Heart left ventricle (tissue), 16 donors: ENCODE measurements around the gene TMIGD2. TPM values are rescaled to one million over a fixed set of nuclear protein-coding genes. Genes with fewer than 3 reads are reported as not detected.

Source experiments
- ATAC-seq, 4 donors: fragments of 200-7000 bp; cut with Tn5 transposase; one replicate each; pipeline ENCODE4 v1.9.1; 2020 to 2022; ENCODE audit warnings: moderate library complexity in 4 of 4, mild to moderate bottlenecking in 3 of 4, moderate number of reproducible peaks in 1 of 4
- DNase-seq, 5 donors: peaks; one replicate each; pipeline ENCODE4 v3.0.0-alpha.2; 2020
- H3K27ac ChIP-seq, 12 donors: fragments of 200-600 bp; sonication (generic) in 4 of 12; one replicate each; pipeline versions ENCODE4 v1.5.0 to v1.8.0; 2016 to 2022; ENCODE audit warnings: mild to moderate bottlenecking in 2 of 12
- H3K27me3 ChIP-seq, 9 donors: fragments of 200-600 bp; sonication (generic) in 2 of 9; one replicate each; pipeline versions ENCODE4 v1.5.1 to v1.8.0; 2016 to 2022; ENCODE audit warnings: mild to moderate bottlenecking in 3 of 9
- H3K36me3 ChIP-seq, 9 donors: fragments of 200-600 bp; sonication (generic) in 2 of 9; one replicate each; pipeline versions ENCODE4 v1.5.0 to v1.8.0; 2018 to 2022; ENCODE audit warnings: mild to moderate bottlenecking in 2 of 9
- H3K4me1 ChIP-seq, 12 donors: fragments of 200-600 bp; sonication (generic) in 4 of 12; one replicate each; pipeline versions ENCODE4 v1.5.0 to v1.8.0; 2016 to 2022; ENCODE audit warnings: mild to moderate bottlenecking in 3 of 12
- H3K4me3 ChIP-seq, 12 donors: fragments of 200-600 bp; sonication (generic) in 4 of 12; one replicate each; pipeline versions ENCODE4 v1.5.0 to v1.8.0; 2017 to 2022; ENCODE audit warnings: mild to moderate bottlenecking in 9 of 12, moderate library complexity in 4 of 12
- H3K9me3 ChIP-seq, 12 donors: fragments of 200-600 bp; sonication (generic) in 4 of 12; one replicate each; pipeline versions ENCODE4 v1.5.0 to v1.8.0; 2016 to 2022; ENCODE audit warnings: mild to moderate bottlenecking in 1 of 12
- CTCF ChIP-seq, 12 donors: fragments of 200-600 bp; sonication (generic) in 4 of 12; IDR thresholded peaks; one replicate each; pipeline versions ENCODE4 v1.5.0 to v1.8.0; 2018 to 2022; ENCODE audit warnings: antibody characterized with exemption in 12 of 12, mild to moderate bottlenecking in 5 of 12
- POLR2A ChIP-seq, 2 donors: fragments of 450-650 bp; IDR thresholded peaks; one replicate each; pipeline ENCODE4 v1.6.1; 2017; ENCODE audit warnings: antibody characterized with exemption in 2 of 2, mild to moderate bottlenecking in 2 of 2, moderate library complexity in 2 of 2
- WGBS, 4 donors: extraction: QIAGEN DNeasy Blood & Tissue Kit in 2 of 4; methylation state at CpG; one replicate each; pipeline versions ENCODE4 v1.1.5 to v1.1.7; 2013 to 2018; 5-methylcytosine and 5-hydroxymethylcytosine counted together
- intact Hi-C, 10 donors: fragments of 100-400 bp; cut with DNase I; formaldehyde crosslinking; loops; one replicate each; pipeline versions ENCODE4 v1.11.1 to v1.14.2; 2022
- polyA plus RNA-seq, 2 donors: library from polyadenylated mRNA; stranded (reverse); fragments of 200-250 nt; gene quantifications; one replicate each; pipeline ENCODE4 v1.2.3, GENCODE V29; 2013
- total RNA-seq, 9 donors: library from RNA; depleted of rRNA in 2 of 9; stranded (reverse); fragments of >200 nt in 2 of 9; fragmentation: NEBNext Ultra II Directional in 3 of 9; extraction: Animal tissue kit (Norgen Biotek cat#: 25700) in 3 of 9; gene quantifications; one replicate each; pipeline versions ENCODE4 v1.1.0 to v1.2.4, GENCODE V29; 2016 to 2023
- donor health status: ischemic (EF 13 %, LVEDD 7.1; RV severe dilation, severe dysfunction).
- donor health status: healthy with polysubstance abuse.
- donor health status: DM: no; HTN: yes; CAD: no.
- donor health status: DM: no; HTN: no; CAD: no.
- donor health status: ischemic (EF 25% LVEDD 6.9; RV normal size, moderate dysfunction).
- donor health status: ischemic (EF 25% LVEDD 5.7; RV mildly dilated, moderate dysfunction).
- donor health status: healthy.
- donor health status: DM: yes; HTN: yes; CAD: no.
- donor health status: ischemic (EF 35%, LVEDD 5.7; RV mildly dilated, moderate dysfunction).
- donor health status: nonischemic (EF 11% LVEDD 7.7; RV severe dilation, severe dysfunction).
- donor health status: DM: yes; HTN: yes; CAD: no.
- donor health status: PGD.
- donor health status: ischemic (EF 29% LVEDD 5.4; RV normal size, mild dysfunction).
- donor health status: nonischemic (EF 23%, LVEDD 6.1; RV moderate dilation, normal function).

Gene TMIGD2
- total and polyA plus RNA-seq, 11 donors, result 0.06 to 0.67 (median 0.25) TPM; not detected in 7

GRCh38 chr19:4279530-4280422 lies 22.4 kb downstream of the TMIGD2 start:
- TF ChIP-seq CTCF (IDR thresholded peaks at IDR 0.05), result no peak
- TF ChIP-seq POLR2A (IDR thresholded peaks at IDR 0.05), result no peak
- DNase-seq (no peak), ATAC-seq (no peak)
- WGBS, 4 donors, result 3 to 4% (median 3%) methylated on average over 54 to 71 of the region's 71 CpGs
- no peaks in the 10 kb centered on the region for H3K36me3 ChIP-seq
- no peaks in the 10 kb centered on the region for H3K9me3 ChIP-seq
- H3K27ac ChIP-seq, result no peak overlapping the region
- H3K27me3 ChIP-seq, result peaks cover 14 to 58% (median 33%) of the 10 kb centered on the region in 9 donors
- intact Hi-C loops, result loop anchor here in 2 of 10 donors (10.0 kb wide), 1 partner anchor 245 kb away; no protein-coding TSS in a partner anchor
- H3K4me1 ChIP-seq, result peaks cover 0 to 22% (median 9%) of the 10 kb centered on the region in 12 donors
- peak overlapping the region; percentile 5 to 51 (median 38) for H3K4me3 ChIP-seq

DNA sequence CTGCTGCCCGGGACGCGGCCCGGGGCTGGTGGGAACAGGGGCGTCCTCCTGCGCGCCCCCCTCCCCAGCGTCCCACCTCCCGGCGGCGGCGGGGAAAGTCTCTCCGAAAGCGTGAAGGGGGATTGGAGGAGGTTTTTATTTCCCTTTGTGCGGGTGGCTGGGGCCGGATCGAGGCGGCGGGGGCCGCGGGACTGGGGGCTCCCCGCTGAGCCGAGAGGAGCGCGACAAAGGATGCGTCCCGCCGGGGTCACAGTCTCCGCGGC lies 23.0 kb downstream of the TMIGD2 start:
- no peaks in the 10 kb centered on the region for H3K36me3 ChIP-seq
- no peak for DNase-seq
- H3K4me3 ChIP-seq, result peak overlapping the region; percentile 3 to 51 (median 38)
- no peak for ATAC-seq
- peaks cover 14 to 54% (median 33%) of the 10 kb centered on the region in 9 donors for H3K27me3 ChIP-seq
- H3K9me3 ChIP-seq, result no peaks in the 10 kb centered on the region
- 1 to 2% (median 1%) methylated on average over 21 to 30 of the region's 30 CpGs for WGBS, 4 donors
- TF ChIP-seq POLR2A (IDR thresholded peaks at IDR 0.05), result no peak
- no peak for TF ChIP-seq CTCF (IDR thresholded peaks at IDR 0.05)
- peaks cover 0 to 22% (median 9%) of the 10 kb centered on the region in 12 donors for H3K4me1 ChIP-seq
- intact Hi-C loops, result loop anchor here in 2 of 10 donors (10.0 kb wide), 1 partner anchor 246 kb away; no protein-coding TSS in a partner anchor
- no peak overlapping the region for H3K27ac ChIP-seq

GRCh38 chr19:4278419-4279266 lies 23.5 kb downstream of the TMIGD2 start, which contains the start of gene SHD:
SHD (plus strand) TSS chr19:4279266; CDS start chr19:4280064, 798 bp downstream.
- TF ChIP-seq CTCF (IDR thresholded peaks at IDR 0.05), result no peak
- no peak for TF ChIP-seq POLR2A (IDR thresholded peaks at IDR 0.05)
- Histone ChIP-seq H3K27me3 (peaks cover 14 to 54% (median 33%) of the 10 kb centered on the region in 9 donors), H3K4me3 (peak within 1 kb of the TSS; percentile 5 to 51 (median 38)), H3K4me1 (peaks cover 0 to 22% (median 9%) of the 10 kb centered on the region in 12 donors), H3K36me3 (no peaks in the 10 kb centered on the region), H3K27ac (no peak within 1 kb of the TSS), H3K9me3 (no peaks in the 10 kb centered on the region)
- intact Hi-C loops, result loop anchor here in 2 of 10 donors (10.0 kb wide), 1 partner anchor 246 kb away; no protein-coding TSS in a partner anchor
- ATAC-seq, result no peak
- DNase-seq, result no peak
- 3 to 5% (median 4%) methylated on average over 29 to 42 of the region's 44 CpGs for WGBS, 4 donors
